ENCODE measurements around the gene PACRG. TPM values are rescaled to one million over a fixed set of nuclear protein-coding genes. Genes with fewer than 3 reads are reported as not detected.

PACRG gene
- total and polyA plus RNA-seq, 2 experiments from 2014 or later, result 0.17 to 0.68 TPM

DNA sequence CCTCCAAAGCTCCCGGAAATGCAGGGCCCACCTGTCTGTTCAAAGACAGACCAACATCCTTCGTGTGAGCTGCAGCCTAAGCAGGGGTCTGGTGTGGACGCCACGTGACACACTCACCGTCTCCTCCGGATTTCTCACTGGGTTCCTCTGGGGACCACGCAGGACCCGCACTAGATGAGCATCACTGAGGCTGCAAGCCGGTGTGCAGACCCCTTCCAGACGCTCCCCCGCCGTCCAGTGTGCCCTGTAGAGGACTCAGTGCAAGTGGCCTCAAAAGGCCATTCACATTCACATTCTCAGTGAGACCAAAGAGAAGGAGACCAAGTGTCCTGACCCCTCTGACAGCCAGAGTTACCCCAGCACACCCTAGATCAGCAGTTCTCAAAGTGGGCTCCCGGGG is 595.5 kb downstream of the PACRG start (continued):
- TF ChIP-seq EZH2phosphoT487 (IDR thresholded peaks at IDR 0.05; ENCODE audit: unreplicated experiment) (no peak), STAT1 (IDR thresholded peaks at IDR 0.05; ENCODE audit: unreplicated experiment) (no peak)

DNA sequence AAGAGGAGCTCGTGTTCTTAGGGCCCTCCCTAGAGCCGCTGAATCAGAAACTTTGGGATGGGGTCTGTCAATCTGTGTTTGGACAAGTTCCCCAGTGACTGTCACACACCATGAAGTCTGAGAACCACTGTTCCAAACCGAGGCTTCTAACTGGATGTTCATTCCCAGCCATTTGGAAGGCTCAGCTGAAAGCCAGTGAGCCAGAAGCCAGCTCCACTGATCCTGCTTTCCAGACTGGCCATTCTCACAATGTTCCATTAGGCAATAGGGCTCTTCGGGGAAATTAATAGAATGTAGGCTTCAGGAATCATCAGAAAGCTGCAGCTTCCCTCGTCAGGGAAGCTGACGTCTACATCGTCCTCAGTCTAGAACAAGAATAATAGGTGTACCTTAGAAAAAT is 595.9 kb downstream of the PACRG start:
- ATAC-seq (no peak), DNase-seq (ENCODE audit: low spot score) (no peak)
- no peak overlapping the region for H3K4me2 ChIP-seq
- Mint-ChIP-seq H3K9me3 (peaks cover 4% of the 10 kb centered on the region; the same call in 1 of the 3 replicates), H3K27ac (no peak overlapping the region), H3K27me3 (ENCODE audit: insufficient read depth, low read depth, poor library complexity) (peaks cover 1% of the 10 kb centered on the region), H3K36me3 (ENCODE audit: low read depth) (peaks cover 3% of the 10 kb centered on the region; the same call in 1 of the 3 replicates), H3K4me3 (no peak overlapping the region), H3K4me1 (no peaks in the 10 kb centered on the region; the same call in 2 of the 3 replicates)
- no peak overlapping the region for H3K4me3 ChIP-seq
- H3K4me1 ChIP-seq (ENCODE audit: insufficient read depth), result no peaks in the 10 kb centered on the region
- H3K36me3 ChIP-seq (ENCODE audit: insufficient read depth), result no peaks in the 10 kb centered on the region
- no peak for TF ChIP-seq ZNF114 (CRISPR knock-in tag; IDR thresholded peaks at IDR 0.05)
- TF ChIP-seq EZH2phosphoT487 (IDR thresholded peaks at IDR 0.05; ENCODE audit: unreplicated experiment), result no peak
- TF ChIP-seq CREB1 (CRISPR knock-in tag; IDR thresholded peaks at IDR 0.05; ENCODE audit: low read depth), result no peak
- TF ChIP-seq, protein P1, sequence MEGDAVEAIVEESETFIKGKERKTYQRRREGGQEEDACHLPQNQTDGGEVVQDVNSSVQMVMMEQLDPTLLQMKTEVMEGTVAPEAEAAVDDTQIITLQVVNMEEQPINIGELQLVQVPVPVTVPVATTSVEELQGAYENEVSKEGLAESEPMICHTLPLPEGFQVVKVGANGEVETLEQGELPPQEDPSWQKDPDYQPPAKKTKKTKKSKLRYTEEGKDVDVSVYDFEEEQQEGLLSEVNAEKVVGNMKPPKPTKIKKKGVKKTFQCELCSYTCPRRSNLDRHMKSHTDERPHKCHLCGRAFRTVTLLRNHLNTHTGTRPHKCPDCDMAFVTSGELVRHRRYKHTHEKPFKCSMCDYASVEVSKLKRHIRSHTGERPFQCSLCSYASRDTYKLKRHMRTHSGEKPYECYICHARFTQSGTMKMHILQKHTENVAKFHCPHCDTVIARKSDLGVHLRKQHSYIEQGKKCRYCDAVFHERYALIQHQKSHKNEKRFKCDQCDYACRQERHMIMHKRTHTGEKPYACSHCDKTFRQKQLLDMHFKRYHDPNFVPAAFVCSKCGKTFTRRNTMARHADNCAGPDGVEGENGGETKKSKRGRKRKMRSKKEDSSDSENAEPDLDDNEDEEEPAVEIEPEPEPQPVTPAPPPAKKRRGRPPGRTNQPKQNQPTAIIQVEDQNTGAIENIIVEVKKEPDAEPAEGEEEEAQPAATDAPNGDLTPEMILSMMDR (conservative IDR thresholded peaks at IDR 0.05; ENCODE audit: low read depth in 2 of 2), result no peak
- TF ChIP-seq EZH2 (IDR thresholded peaks at IDR 0.05; ENCODE audit: low read depth, unreplicated experiment), result no peak
- no peak for TF ChIP-seq POLR2AphosphoS5 (IDR thresholded peaks at IDR 0.05; ENCODE audit: low read depth)
- TF ChIP-seq NANOG (IDR thresholded peaks at IDR 0.05; ENCODE audit: borderline replicate concordance), result no peak
- TF ChIP-seq ZNF331 (CRISPR knock-in tag; IDR thresholded peaks at IDR 0.05; ENCODE audit: low read depth), result no peak
- TF ChIP-seq JUNB (IDR thresholded peaks at IDR 0.05; ENCODE audit: unreplicated experiment), result no peak
- no peak for TF ChIP-seq STAT1 (IDR thresholded peaks at IDR 0.05; ENCODE audit: unreplicated experiment)
- TF ChIP-seq, protein P2, sequence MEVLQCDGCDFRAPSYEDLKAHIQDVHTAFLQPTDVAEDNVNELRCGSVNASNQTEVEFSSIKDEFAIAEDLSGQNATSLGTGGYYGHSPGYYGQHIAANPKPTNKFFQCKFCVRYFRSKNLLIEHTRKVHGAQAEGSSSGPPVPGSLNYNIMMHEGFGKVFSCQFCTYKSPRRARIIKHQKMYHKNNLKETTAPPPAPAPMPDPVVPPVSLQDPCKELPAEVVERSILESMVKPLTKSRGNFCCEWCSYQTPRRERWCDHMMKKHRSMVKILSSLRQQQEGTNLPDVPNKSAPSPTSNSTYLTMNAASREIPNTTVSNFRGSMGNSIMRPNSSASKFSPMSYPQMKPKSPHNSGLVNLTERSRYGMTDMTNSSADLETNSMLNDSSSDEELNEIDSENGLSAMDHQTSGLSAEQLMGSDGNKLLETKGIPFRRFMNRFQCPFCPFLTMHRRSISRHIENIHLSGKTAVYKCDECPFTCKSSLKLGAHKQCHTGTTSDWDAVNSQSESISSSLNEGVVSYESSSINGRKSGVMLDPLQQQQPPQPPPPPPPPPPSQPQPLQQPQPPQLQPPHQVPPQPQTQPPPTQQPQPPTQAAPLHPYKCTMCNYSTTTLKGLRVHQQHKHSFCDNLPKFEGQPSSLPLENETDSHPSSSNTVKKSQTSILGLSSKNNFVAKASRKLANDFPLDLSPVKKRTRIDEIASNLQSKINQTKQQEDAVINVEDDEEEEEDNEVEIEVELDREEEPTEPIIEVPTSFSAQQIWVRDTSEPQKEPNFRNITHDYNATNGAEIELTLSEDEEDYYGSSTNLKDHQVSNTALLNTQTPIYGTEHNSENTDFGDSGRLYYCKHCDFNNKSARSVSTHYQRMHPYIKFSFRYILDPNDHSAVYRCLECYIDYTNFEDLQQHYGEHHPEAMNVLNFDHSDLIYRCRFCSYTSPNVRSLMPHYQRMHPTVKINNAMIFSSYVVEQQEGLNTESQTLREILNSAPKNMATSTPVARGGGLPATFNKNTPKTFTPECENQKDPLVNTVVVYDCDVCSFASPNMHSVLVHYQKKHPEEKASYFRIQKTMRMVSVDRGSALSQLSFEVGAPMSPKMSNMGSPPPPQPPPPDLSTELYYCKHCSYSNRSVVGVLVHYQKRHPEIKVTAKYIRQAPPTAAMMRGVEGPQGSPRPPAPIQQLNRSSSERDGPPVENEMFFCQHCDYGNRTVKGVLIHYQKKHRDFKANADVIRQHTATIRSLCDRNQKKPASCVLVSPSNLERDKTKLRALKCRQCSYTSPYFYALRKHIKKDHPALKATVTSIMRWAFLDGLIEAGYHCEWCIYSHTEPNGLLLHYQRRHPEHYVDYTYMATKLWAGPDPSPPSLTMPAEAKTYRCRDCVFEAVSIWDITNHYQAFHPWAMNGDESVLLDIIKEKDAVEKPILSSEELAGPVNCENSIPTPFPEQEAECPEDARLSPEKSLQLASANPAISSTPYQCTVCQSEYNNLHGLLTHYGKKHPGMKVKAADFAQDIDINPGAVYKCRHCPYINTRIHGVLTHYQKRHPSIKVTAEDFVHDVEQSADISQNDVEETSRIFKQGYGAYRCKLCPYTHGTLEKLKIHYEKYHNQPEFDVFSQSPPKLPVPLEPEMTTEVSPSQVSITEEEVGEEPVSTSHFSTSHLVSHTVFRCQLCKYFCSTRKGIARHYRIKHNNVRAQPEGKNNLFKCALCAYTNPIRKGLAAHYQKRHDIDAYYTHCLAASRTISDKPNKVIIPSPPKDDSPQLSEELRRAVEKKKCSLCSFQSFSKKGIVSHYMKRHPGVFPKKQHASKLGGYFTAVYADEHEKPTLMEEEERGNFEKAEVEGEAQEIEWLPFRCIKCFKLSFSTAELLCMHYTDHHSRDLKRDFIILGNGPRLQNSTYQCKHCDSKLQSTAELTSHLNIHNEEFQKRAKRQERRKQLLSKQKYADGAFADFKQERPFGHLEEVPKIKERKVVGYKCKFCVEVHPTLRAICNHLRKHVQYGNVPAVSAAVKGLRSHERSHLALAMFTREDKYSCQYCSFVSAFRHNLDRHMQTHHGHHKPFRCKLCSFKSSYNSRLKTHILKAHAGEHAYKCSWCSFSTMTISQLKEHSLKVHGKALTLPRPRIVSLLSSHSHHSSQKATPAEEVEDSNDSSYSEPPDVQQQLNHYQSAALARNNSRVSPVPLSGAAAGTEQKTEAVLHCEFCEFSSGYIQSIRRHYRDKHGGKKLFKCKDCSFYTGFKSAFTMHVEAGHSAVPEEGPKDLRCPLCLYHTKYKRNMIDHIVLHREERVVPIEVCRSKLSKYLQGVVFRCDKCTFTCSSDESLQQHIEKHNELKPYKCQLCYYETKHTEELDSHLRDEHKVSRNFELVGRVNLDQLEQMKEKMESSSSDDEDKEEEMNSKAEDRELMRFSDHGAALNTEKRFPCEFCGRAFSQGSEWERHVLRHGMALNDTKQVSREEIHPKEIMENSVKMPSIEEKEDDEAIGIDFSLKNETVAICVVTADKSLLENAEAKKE (CRISPR knock-in tag; IDR thresholded peaks at IDR 0.05), result no peak
- no peaks in the 10 kb centered on the region for H3F3A ChIP-seq (replicated peaks; ENCODE audit: low read depth)
- H3K9me2 ChIP-seq (ENCODE audit: insufficient read depth), result no peaks in the 10 kb centered on the region
- no peaks in the 10 kb centered on the region for H3K79me2 ChIP-seq (replicated peaks; ENCODE audit: insufficient read depth)
- no peak overlapping the region for H3K27ac ChIP-seq (ENCODE audit: low read depth)
- no peak overlapping the region for H2AFZ ChIP-seq
- H3K27me3 ChIP-seq (ENCODE audit: insufficient read depth), result no peaks in the 10 kb centered on the region
- H4K20me1 ChIP-seq (replicated peaks; ENCODE audit: insufficient read depth), result no peaks in the 10 kb centered on the region
